Measurements from ENCODE around the gene ANAPC2. TPM values are rescaled to one million over a fixed set of nuclear protein-coding genes. Genes with fewer than 3 reads are reported as not detected.

Gene ANAPC2
- total RNA-seq, 1 donor from 2014 or later, result 72.9 TPM

GRCh38 chr9:137160054-137160425, 28.3 kb downstream of the ANAPC2 start:
- Mint-ChIP-seq H3K27me3 (ENCODE audit: unreplicated experiment) (peaks cover 24% of the 10 kb centered on the region), H3K4me3 (ENCODE audit: unreplicated experiment) (no peak overlapping the region), H3K4me1 (ENCODE audit: low read depth, unreplicated experiment) (peaks cover 10% of the 10 kb centered on the region), H3K9me3 (ENCODE audit: unreplicated experiment) (peaks cover 4% of the 10 kb centered on the region), H3K27ac (ENCODE audit: unreplicated experiment) (no peak overlapping the region), H3K36me3 (ENCODE audit: unreplicated experiment) (no peaks in the 10 kb centered on the region)
- no peak for TF ChIP-seq CTCF (IDR thresholded peaks at IDR 0.05; ENCODE audit: partially characterized antibody, unreplicated experiment)
- DNase-seq, result no peak

- H3K9me3 Mint-ChIP-seq (ENCODE audit: unreplicated experiment), result peaks cover 4% of the 10 kb centered on the region
- TF ChIP-seq CTCF (IDR thresholded peaks at IDR 0.05; ENCODE audit: partially characterized antibody, unreplicated experiment), result no peak
- no peak for DNase-seq
- peak overlapping the region; percentile 29 for H3K27ac Mint-ChIP-seq (ENCODE audit: unreplicated experiment)
- peaks cover 24% of the 10 kb centered on the region for H3K27me3 Mint-ChIP-seq (ENCODE audit: unreplicated experiment)
- no peaks in the 10 kb centered on the region for H3K36me3 Mint-ChIP-seq (ENCODE audit: unreplicated experiment)
- peak overlapping the region; percentile 72 for H3K4me3 Mint-ChIP-seq (ENCODE audit: unreplicated experiment)
- peaks cover 10% of the 10 kb centered on the region for H3K4me1 Mint-ChIP-seq (ENCODE audit: low read depth, unreplicated experiment)
Measured at GRCh38 chr9:137159105-137160053, 29.0 kb downstream of the ANAPC2 start.

GRCh38 chr9:137158625-137159024, 29.7 kb downstream of the ANAPC2 start:
- Mint-ChIP-seq H3K4me3 (ENCODE audit: unreplicated experiment) (no peak overlapping the region), H3K36me3 (ENCODE audit: unreplicated experiment) (no peaks in the 10 kb centered on the region), H3K4me1 (ENCODE audit: low read depth, unreplicated experiment) (peaks cover 10% of the 10 kb centered on the region), H3K9me3 (ENCODE audit: unreplicated experiment) (peaks cover 4% of the 10 kb centered on the region), H3K27ac (ENCODE audit: unreplicated experiment) (no peak overlapping the region), H3K27me3 (ENCODE audit: unreplicated experiment) (peaks cover 24% of the 10 kb centered on the region)
- no peak for TF ChIP-seq CTCF (IDR thresholded peaks at IDR 0.05; ENCODE audit: partially characterized antibody, unreplicated experiment)
- DNase-seq, result no peak

GRCh38 chr9:137157618-137158415, 30.5 kb downstream of the ANAPC2 start:
- no peaks in the 10 kb centered on the region for H3K36me3 Mint-ChIP-seq (ENCODE audit: unreplicated experiment)
- DNase-seq, result no peak
- H3K27me3 Mint-ChIP-seq (ENCODE audit: unreplicated experiment), result peaks cover 18% of the 10 kb centered on the region
- no peak for TF ChIP-seq CTCF (IDR thresholded peaks at IDR 0.05; ENCODE audit: partially characterized antibody, unreplicated experiment)
- peaks cover 10% of the 10 kb centered on the region for H3K4me1 Mint-ChIP-seq (ENCODE audit: low read depth, unreplicated experiment)
- H3K4me3 Mint-ChIP-seq (ENCODE audit: unreplicated experiment), result no peak overlapping the region
- peaks cover 2% of the 10 kb centered on the region for H3K9me3 Mint-ChIP-seq (ENCODE audit: unreplicated experiment)
- H3K27ac Mint-ChIP-seq (ENCODE audit: unreplicated experiment), result no peak overlapping the region
